ENCODE measurements around the gene TRAPPC10. TPM values are rescaled to one million over a fixed set of nuclear protein-coding genes. Genes with fewer than 3 reads are reported as not detected.

TRAPPC10 gene
- total RNA-seq, 4 donors from 2014 or later = 3.8 to 45.2 (median 22.9) TPM

GRCh38 chr21:43978060-43978459 is 34.0 kb upstream of the TRAPPC10 start:
- intact Hi-C loops (cut with DNase I; ENCODE audit: low total_unique reads) = no loop called here
- TF ChIP-seq CTCF (IDR thresholded peaks at IDR 0.05) (no peak), POLR2A (IDR thresholded peaks at IDR 0.05) (no peak)
- Histone ChIP-seq H3K4me1 (no peaks in the 10 kb centered on the region), H3K27me3 (no peaks in the 10 kb centered on the region), H3K9me3 (no peaks in the 10 kb centered on the region), H3K36me3 (no peaks in the 10 kb centered on the region), H3K4me3 (no peak overlapping the region), H3K27ac (no peak overlapping the region)
- DNase-seq = no peak

- Histone ChIP-seq H3K27ac (no peak overlapping the region), H3K4me3 (no peak overlapping the region), H3K4me1 (no peaks in the 10 kb centered on the region), H3K9me3 (no peaks in the 10 kb centered on the region), H3K27me3 (no peaks in the 10 kb centered on the region), H3K36me3 (no peaks in the 10 kb centered on the region)
- DNase-seq = no peak
- no peak for TF ChIP-seq CTCF (IDR thresholded peaks at IDR 0.05)
- no peak for TF ChIP-seq POLR2A (IDR thresholded peaks at IDR 0.05)
- intact Hi-C loops (cut with DNase I; ENCODE audit: low total_unique reads) = no loop called here
Observed at GRCh38 chr21:43979654-43980053, 32.5 kb upstream of the TRAPPC10 start.

GRCh38 chr21:43981151-43981870 is 30.8 kb upstream of the TRAPPC10 start:
- Histone ChIP-seq H3K4me1 (no peaks in the 10 kb centered on the region), H3K4me3 (no peak overlapping the region), H3K27me3 (no peaks in the 10 kb centered on the region), H3K36me3 (no peaks in the 10 kb centered on the region), H3K27ac (no peak overlapping the region), H3K9me3 (no peaks in the 10 kb centered on the region)
- no peak for DNase-seq
- intact Hi-C loops (cut with DNase I; ENCODE audit: low total_unique reads) = no loop called here
- TF ChIP-seq POLR2A (IDR thresholded peaks at IDR 0.05) (no peak), CTCF (IDR thresholded peaks at IDR 0.05) (no peak)

GRCh38 chr21:43981871-43982210 is 30.3 kb upstream of the TRAPPC10 start:
- no peak for TF ChIP-seq CTCF (IDR thresholded peaks at IDR 0.05)
- no peak for TF ChIP-seq POLR2A (IDR thresholded peaks at IDR 0.05)
- Histone ChIP-seq H3K4me1 (no peaks in the 10 kb centered on the region), H3K27ac (no peak overlapping the region), H3K9me3 (no peaks in the 10 kb centered on the region), H3K27me3 (no peaks in the 10 kb centered on the region), H3K4me3 (no peak overlapping the region), H3K36me3 (no peaks in the 10 kb centered on the region)
- intact Hi-C loops (cut with DNase I; ENCODE audit: low total_unique reads) = no loop called here
- no peak for DNase-seq

GRCh38 chr21:43982489-43983078 is 29.5 kb upstream of the TRAPPC10 start:
- intact Hi-C loops (cut with DNase I; ENCODE audit: low total_unique reads) = no loop called here
- no peaks in the 10 kb centered on the region for H3K27me3 ChIP-seq
- no peak for DNase-seq
- no peaks in the 10 kb centered on the region for H3K4me1 ChIP-seq
- H3K4me3 ChIP-seq = no peak overlapping the region
- H3K9me3 ChIP-seq = no peaks in the 10 kb centered on the region
- no peaks in the 10 kb centered on the region for H3K36me3 ChIP-seq
- no peak for TF ChIP-seq POLR2A (IDR thresholded peaks at IDR 0.05)
- TF ChIP-seq CTCF (IDR thresholded peaks at IDR 0.05) = no peak
- H3K27ac ChIP-seq = no peak overlapping the region

Measured in uterus (tissue), 4 donors.